GM23338 (cell line): ENCODE results near the gene PJA1.

Source experiments
- CTCF ChIP-seq, 2 experiments: fragments of 200-600 bp in 1 of 2; sonication (generic) in 1 of 2; conservative IDR thresholded peaks; 2 replicates each; pipeline versions ENCODE4 v1.5.1 to v1.6.1; 2016 to 2017; ENCODE audit warnings: antibody characterized with exemption in 2 of 2, low read depth in 2 of 2, mild to moderate bottlenecking in 2 of 2, moderate library complexity in 1 of 2
- ETS1 ChIP-seq: IDR thresholded peaks from 2 replicates; pipeline ENCODE4 v1.6.1; 2016; ENCODE audit warnings: antibody characterized with exemption
- EZH2phosphoT487 ChIP-seq: fragments of 200-600 bp; sonication (generic); IDR thresholded peaks from one replicate; pipeline ENCODE4 v1.8.1; 2018; ENCODE audit warnings: antibody characterized with exemption; ENCODE audit not compliant: unreplicated experiment
- REST ChIP-seq: IDR thresholded peaks from one replicate; pipeline ENCODE4 v1.6.1; 2018; ENCODE audit warnings: antibody characterized with exemption; ENCODE audit not compliant: unreplicated experiment
- ZNF331 ChIP-seq: fragments of 250-450 bp; sonication (Bioruptor Pico); IDR thresholded peaks from 2 replicates; pipeline ENCODE4 v1.5.0; 2020; ENCODE audit warnings: low read depth, mild to moderate bottlenecking, moderate library complexity

GRCh38 chrX:69139516-69139915, 25.7 kb downstream of the PJA1 start:
- TF ChIP-seq CTCF (conservative IDR thresholded peaks at IDR 0.05; ENCODE audit: low read depth in 2 of 2) (no peak), EZH2phosphoT487 (no peak), ZNF331 (CRISPR knock-in tag) (no peak), REST (no peak), ETS1 (no peak)
